ENCODE measurements around the gene ERMAP. TPM values are rescaled to one million over a fixed set of nuclear protein-coding genes. Genes with fewer than 3 reads are reported as not detected.

The ERMAP gene
- total and polyA plus RNA-seq, 9 of the 15 experiments (the other 6 are each of a cell fraction or from before 2014, with no cell fraction given) = 8.0 to 31.4 (median 22.5) TPM

GRCh38 chr1:42873670-42874069, 56.7 kb downstream of the ERMAP start (continued):
- TF ChIP-seq, protein P1, sequence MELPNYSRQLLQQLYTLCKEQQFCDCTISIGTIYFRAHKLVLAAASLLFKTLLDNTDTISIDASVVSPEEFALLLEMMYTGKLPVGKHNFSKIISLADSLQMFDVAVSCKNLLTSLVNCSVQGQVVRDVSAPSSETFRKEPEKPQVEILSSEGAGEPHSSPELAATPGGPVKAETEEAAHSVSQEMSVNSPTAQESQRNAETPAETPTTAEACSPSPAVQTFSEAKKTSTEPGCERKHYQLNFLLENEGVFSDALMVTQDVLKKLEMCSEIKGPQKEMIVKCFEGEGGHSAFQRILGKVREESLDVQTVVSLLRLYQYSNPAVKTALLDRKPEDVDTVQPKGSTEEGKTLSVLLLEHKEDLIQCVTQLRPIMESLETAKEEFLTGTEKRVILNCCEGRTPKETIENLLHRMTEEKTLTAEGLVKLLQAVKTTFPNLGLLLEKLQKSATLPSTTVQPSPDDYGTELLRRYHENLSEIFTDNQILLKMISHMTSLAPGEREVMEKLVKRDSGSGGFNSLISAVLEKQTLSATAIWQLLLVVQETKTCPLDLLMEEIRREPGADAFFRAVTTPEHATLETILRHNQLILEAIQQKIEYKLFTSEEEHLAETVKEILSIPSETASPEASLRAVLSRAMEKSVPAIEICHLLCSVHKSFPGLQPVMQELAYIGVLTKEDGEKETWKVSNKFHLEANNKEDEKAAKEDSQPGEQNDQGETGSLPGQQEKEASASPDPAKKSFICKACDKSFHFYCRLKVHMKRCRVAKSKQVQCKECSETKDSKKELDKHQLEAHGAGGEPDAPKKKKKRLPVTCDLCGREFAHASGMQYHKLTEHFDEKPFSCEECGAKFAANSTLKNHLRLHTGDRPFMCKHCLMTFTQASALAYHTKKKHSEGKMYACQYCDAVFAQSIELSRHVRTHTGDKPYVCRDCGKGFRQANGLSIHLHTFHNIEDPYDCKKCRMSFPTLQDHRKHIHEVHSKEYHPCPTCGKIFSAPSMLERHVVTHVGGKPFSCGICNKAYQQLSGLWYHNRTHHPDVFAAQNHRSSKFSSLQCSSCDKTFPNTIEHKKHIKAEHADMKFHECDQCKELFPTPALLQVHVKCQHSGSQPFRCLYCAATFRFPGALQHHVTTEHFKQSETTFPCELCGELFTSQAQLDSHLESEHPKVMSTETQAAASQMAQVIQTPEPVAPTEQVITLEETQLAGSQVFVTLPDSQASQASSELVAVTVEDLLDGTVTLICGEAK (IDR thresholded peaks at IDR 0.05) = no peak
- TF ChIP-seq, protein P1 (CRISPR knock-in tag; IDR thresholded peaks at IDR 0.05) = no peak
- TF ChIP-seq HNRNPK (IDR thresholded peaks at IDR 0.05; ENCODE audit: low read depth, low read length, poor library complexity, severe bottlenecking) = no peak
- TF ChIP-seq, protein P2, sequence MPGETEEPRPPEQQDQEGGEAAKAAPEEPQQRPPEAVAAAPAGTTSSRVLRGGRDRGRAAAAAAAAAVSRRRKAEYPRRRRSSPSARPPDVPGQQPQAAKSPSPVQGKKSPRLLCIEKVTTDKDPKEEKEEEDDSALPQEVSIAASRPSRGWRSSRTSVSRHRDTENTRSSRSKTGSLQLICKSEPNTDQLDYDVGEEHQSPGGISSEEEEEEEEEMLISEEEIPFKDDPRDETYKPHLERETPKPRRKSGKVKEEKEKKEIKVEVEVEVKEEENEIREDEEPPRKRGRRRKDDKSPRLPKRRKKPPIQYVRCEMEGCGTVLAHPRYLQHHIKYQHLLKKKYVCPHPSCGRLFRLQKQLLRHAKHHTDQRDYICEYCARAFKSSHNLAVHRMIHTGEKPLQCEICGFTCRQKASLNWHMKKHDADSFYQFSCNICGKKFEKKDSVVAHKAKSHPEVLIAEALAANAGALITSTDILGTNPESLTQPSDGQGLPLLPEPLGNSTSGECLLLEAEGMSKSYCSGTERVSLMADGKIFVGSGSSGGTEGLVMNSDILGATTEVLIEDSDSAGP (CRISPR knock-in tag; IDR thresholded peaks at IDR 0.05) = no peak
- no peak for TF ChIP-seq EZH2 (IDR thresholded peaks at IDR 0.05; ENCODE audit: borderline replicate concordance, low read depth, low read length)
- TF ChIP-seq, protein P3, sequence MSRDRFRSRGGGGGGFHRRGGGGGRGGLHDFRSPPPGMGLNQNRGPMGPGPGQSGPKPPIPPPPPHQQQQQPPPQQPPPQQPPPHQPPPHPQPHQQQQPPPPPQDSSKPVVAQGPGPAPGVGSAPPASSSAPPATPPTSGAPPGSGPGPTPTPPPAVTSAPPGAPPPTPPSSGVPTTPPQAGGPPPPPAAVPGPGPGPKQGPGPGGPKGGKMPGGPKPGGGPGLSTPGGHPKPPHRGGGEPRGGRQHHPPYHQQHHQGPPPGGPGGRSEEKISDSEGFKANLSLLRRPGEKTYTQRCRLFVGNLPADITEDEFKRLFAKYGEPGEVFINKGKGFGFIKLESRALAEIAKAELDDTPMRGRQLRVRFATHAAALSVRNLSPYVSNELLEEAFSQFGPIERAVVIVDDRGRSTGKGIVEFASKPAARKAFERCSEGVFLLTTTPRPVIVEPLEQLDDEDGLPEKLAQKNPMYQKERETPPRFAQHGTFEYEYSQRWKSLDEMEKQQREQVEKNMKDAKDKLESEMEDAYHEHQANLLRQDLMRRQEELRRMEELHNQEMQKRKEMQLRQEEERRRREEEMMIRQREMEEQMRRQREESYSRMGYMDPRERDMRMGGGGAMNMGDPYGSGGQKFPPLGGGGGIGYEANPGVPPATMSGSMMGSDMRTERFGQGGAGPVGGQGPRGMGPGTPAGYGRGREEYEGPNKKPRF (IDR thresholded peaks at IDR 0.05; ENCODE audit: low read depth, low read length) = no peak
- TF ChIP-seq RBM34 (IDR thresholded peaks at IDR 0.05; ENCODE audit: borderline replicate concordance, insufficient read depth, low read length) = no peak
- no peak for TF ChIP-seq HOXB6 (CRISPR knock-in tag; IDR thresholded peaks at IDR 0.05; ENCODE audit: borderline replicate concordance)
- TF ChIP-seq STAT5A (IDR thresholded peaks at IDR 0.05; ENCODE audit: borderline replicate concordance, low read length) = no peak
- no peak for TF ChIP-seq PHB2 (IDR thresholded peaks at IDR 0.05; ENCODE audit: low read depth)
- no peak for TF ChIP-seq ZBTB33 (CRISPR knock-in tag; IDR thresholded peaks at IDR 0.05)
- TF ChIP-seq MAFG (tag; conservative IDR thresholded peaks at IDR 0.05) = no peak

All from K562 (cell line).